HG02885 (cell line): ENCODE measurements around the gene MDP1.
A peak's percentile ranks its signal among the peaks of the same experiment; 100 is the strongest.

Experiments
- ATAC-seq: cut with Tn5 transposase; IDR thresholded peaks from one replicate; pipeline ENCODE4 v1.9.1; 2021; ENCODE audit warnings: mild to moderate bottlenecking; ENCODE audit not compliant: unreplicated experiment, poor library complexity

Gene MDP1

GRCh38 chr14:24185026-24185425, 30.8 kb downstream of the MDP1 start:
- no peak for ATAC-seq

DNA sequence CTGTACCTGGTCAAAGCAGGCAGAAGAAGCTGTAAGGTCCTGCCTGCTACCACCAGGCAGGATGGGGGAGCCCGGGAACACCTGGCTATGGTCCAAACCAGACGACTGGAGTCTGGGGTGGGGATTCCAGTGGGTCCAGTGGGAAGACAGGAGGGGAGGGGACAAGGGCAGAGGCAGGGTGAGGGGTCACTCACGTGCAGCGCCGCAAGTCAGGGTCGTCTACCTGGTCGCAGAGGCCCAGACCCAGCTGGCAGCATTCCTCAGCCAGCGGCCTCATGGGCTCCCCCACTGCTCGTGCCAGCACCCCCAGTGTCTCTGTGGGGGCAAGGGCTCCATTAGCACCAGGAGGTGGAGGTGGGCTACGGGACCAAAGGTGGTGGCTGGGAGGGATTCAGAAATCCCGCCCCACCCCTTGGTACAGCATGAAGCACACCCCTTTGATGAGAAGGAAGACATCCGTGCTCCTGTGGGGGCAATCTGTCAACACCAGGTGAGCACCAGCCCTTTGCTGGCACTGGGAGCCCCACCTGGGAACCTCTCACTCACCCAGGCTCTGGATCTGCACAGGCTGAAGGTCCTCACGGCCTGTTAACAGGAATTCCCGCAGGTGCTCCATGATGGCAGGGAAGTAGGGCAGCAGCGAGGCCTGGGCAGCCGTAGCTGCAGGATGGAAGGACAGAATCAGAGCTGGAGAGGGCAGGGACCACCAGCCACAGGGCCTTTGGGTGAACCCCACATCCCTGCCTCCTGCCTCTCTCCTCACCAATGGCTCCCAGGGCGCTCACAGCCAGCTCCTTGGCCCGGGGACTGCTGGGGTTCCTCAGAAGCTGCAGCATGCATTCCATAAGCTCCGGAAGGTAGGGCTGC, 31.5 kb downstream of the MDP1 start:
- no peak for ATAC-seq

GRCh38 chr14:24183014-24183481, 32.8 kb downstream of the MDP1 start:
- ATAC-seq = no peak

DNA sequence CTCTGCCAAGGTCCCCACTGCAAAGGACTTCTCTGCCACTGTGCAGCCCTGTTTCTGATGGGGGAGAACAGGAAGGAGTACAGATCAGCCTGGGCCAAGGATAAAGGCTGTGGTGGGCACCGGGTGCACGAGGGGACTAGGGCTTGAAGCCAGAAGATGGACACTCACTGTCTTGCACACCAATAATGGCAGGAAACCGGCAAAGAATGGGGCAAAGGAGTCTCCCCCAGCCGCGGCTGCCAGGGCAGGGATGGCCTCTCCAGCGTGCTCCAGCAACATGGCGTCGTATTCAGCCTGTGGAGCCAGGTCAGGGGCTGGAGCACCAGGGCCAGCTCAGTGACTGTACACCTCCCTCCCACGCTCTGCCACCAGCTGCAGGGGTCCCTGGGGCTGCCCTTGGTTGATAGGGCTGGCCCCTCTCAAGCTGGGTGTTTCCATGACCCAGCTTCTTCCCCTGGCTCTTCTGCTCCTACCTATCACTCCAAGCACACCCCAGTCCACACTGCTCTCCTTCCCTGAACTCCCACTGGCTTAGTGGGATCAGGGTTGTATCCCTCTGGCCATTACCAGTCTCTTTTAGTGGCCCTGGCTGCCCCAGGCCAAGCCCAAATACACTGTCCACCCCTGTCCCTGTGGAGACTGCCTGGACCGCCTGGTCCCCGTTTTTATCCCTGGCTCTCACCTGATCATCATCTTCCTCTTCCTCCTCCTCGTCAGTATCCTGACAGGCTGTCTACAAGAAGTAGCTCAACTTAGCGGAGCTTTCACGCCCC, 33.6 kb downstream of the MDP1 start:
- no peak for ATAC-seq

DNA sequence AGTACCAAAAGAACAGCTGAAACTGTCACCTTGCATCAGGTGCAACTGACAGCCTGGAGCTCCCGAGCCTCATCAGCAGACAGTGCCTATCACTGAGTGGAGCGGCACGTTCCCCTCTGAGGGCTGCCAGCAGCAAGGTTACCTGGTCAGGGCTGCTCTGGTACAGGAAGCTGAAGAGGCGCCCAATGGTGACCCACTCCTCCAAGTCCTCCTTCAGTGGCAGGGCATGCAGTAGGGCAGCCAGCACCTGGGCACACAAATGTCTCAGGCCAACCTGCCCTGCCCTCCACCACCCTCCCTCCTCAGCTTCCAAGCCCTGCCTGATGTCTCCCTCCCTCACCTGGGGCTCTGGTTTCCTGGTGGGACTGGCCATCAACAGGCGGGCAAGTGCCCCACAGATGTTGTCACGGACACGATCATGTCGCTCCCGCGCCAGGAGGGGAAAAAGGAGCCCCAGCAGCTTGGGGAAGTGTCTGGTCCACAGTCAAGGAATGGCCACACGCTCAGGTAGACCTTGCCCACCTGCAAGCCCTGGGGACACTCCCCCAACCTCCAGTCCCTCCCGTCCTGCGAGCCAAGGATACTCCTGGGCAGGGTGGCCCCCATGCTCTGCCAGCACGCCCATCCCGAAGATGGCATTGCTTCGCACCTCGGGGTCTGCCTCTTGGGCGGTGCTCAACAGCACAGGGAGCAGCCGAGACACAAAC, 34.3 kb downstream of the MDP1 start:
- no peak for ATAC-seq

- ATAC-seq = no peak
Measured at GRCh38 chr14:24179961-24180796, 35.7 kb downstream of the MDP1 start.

DNA sequence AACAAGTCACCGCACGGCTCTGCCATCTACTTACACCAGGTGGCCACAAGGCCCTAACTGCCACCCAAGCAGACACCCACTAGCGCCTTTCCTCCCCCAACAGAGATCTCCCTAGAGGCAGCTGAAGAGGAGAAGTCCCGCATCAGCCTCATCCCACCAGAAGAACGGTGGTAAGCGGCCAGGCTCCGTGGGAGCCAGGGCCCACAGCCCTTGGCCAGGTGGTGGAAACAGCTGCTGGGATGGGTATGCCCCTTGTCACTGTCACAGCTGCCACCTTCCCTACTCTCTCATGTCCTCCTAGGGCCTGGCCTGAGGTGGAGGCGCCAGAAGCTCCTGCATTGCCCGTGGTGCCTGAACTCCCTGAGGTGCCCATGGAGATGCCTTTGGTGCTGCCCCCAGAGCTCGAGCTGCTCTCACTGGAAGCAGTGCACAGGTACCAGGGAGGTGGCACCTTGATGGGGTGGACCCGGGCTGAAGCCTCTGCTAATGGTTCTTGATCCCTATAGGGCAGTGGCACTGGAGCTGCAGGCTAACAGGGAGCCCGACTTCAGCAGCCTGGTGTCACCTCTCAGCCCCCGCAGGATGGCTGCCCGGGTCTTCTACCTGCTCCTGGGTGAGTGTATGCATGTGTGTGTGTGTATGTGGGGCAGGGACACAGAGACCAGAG, 36.4 kb downstream of the MDP1 start:
- ATAC-seq = no peak

DNA sequence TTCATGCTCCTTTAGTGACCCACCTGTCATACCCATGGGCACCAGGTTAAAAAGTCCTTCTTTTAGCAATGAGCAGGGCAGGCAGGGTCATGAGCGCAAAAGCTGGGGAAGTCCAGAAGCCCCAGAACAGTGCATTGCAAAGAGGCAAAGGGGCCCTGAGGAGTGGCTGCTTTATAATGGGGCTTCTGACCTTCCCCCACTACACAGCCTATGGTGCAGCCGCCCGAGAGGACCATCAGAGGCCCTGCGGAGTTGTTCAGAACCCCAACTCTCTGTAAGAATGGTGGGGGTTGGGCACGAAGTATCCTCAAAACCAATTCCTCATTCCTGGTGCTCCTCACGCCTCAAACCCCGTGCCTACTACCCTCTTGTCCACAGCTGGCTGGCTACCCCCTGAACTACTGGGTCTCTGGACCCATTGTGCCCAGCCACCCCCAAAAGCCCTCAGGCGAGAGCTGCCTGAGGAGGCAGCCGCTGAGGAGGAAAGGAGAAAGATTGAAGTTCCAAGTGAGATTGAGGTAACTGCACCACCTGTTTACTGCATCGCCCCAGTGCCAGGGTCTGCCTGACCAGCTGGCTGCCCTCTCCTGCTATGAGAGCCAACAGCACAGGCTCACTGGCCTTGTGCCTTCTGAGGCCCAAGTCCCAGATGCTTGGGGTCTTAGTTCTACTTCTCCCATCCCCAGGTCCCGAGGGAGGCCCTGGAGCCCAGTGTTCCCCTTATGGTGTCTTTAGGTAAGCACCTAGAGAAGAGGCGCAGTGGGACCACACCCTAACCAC, 37.3 kb downstream of the MDP1 start:
- ATAC-seq = no peak

DNA sequence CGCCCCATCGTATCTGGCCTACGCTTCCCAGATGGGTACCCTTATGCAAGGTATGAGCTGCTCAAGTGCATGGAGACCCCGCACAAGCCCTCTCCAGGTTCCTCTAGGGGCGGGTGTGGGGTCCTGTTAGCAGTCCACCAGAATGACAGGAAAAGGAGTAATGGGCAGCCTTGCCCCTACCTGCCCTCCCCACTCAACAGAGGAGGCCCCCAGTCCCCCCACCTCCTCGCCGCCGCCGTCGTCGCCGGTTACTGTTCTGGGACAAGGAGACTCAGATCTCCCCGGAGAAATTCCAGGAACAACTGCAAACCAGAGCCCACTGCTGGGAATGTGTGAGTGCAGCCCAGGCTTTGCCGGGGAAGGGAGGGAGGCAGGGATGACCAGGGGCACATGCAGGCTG, 38.0 kb downstream of the MDP1 start:
- no peak for ATAC-seq

- no peak for ATAC-seq
Measured at GRCh38 chr14:24177041-24177825, 38.6 kb downstream of the MDP1 start.

DNA sequence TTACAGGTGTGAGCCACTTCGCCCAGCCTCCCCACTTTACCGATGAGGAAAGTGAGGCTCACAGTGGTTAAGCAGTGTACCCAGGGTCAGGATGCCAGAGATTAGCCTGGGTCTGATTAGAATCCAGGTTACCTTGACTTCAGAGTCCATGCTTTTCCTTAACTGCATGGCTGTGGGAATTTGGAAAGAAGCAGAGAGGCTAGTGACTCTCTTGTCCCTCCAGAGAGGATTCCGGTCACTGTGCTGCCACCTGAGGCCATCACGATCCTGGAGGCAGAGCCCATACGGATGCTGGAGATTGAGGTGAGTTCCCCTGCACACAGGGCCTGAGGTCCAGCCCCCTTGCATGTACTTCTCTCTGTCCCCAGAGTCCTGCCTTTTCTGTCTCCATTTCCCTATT, 39.3 kb downstream of the MDP1 start:
- ATAC-seq = no peak

DNA sequence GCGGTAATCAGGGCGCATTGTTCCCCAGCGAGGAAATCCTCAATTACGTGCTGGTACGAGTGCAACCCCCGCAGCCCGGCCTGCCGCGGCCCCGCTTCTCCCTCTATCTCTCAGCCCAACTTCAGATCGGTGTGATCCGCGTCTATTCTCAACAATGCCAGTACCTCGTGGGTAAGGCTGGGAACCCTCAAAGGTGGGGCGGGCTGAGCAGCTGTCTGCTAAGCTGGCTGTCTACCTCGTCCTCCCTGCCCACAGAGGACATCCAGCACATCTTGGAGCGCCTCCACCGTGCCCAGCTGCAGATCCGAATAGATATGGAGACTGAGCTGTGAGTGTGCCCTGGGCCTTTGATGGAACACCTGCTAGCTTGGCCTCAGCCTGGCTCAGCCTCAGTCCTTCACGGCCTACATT, 43.0 kb downstream of the MDP1 start:
- no peak for ATAC-seq

GRCh38 chr14:24172261-24172860, 43.5 kb downstream of the MDP1 start:
- ATAC-seq = no peak

GRCh38 chr14:24171422-24172260, 44.2 kb downstream of the MDP1 start, which contains the start of gene REC8:
Gene REC8 (plus strand): TSS chr14:24172080. CDS start chr14:24172553, 473 bp downstream.
- ATAC-seq = peak; percentile 69

DNA sequence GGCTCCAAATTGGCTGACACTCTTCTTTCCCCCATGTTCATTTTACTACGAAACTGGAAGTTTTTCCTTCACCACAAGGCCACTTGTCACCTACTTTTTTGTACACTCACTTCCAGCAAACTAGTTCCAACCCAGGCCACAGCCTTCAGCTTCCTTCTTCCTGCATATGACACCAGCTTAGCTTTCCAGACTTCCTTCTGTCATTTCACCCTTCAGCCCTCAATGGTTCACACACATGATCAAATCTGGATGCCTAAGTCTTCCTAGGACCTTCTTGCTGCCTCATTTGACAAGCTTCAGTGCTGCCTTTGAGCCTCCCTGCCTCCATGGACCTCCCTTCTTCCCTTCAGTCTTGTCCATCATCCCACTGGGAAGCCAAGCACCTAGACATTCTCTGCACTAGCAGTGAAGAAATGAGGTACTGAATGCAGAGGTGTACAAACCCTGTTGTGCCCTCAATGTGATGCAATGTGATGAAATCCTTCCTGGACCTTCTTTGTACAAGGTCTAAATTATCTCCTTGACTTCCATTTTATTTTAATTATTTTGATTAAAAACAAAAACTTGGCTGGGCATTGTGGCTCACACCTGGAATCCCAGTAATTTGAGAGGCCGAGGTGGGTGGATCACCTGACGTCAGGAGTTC, 48.3 kb downstream of the MDP1 start:
- no peak for ATAC-seq

DNA sequence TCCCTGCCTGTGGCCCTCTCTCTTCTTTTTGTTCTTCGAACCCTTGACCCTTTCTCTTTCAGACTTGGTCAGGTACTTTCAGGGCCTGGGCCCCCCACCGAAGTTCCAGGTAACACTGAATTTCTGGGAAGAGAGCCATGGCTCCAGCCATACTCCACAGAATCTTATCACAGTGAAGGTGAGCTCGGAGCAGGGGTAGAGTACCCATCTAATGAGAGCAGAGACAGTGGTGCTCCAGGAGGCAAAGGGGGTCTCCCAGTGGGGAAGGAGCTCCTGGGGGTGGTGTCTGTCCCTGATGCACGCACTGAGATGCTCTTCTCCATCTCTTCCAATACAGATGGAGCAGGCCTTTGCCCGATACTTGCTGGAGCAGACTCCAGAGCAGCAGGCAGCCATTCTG, 50.1 kb downstream of the MDP1 start:
- ATAC-seq = no peak
